GM23338 (cell line): ENCODE data around the gene ZNF513. TPM values are rescaled to one million over a fixed set of nuclear protein-coding genes. Genes with fewer than 3 reads are reported as not detected.
A peak's percentile ranks its signal among the peaks of the same experiment; 100 is the strongest.

ENCODE experiments used
- ATAC-seq: fragments of 200-7000 bp; cut with Tn5 transposase; 3 replicates; pipeline ENCODE4 v1.9.1; 2020
- DNase-seq: peaks from one replicate; pipeline ENCODE4 v3.0.0-alpha.2; 2015; ENCODE audit warnings: low spot score
- H2AFZ ChIP-seq: fragments of 200-600 bp; sonication (generic); 2 replicates; pipeline ENCODE4 v1.8.0; 2016; ENCODE audit warnings: antibody characterized with exemption, mild to moderate bottlenecking, moderate library complexity
- H3F3A ChIP-seq: fragments of 200-600 bp; sonication (generic); replicated peaks from 2 replicates; pipeline ENCODE4 v1.8.0; 2017; ENCODE audit warnings: antibody characterized with exemption, mixed run types, low read depth
- H3K27ac ChIP-seq: fragments of 200-600 bp; sonication (generic); 2 replicates; pipeline ENCODE4 v1.6.1; 2016; ENCODE audit warnings: low read depth
- H3K27me3 ChIP-seq: fragments of 200-600 bp; sonication (generic); 2 replicates; pipeline ENCODE4 v1.8.0; 2016; ENCODE audit warnings: mild to moderate bottlenecking, mixed run types, moderate library complexity; ENCODE audit not compliant: insufficient read depth
- H3K36me3 ChIP-seq: fragments of 200-600 bp; sonication (generic); 2 replicates; pipeline ENCODE4 v1.8.0; 2016; ENCODE audit warnings: mild to moderate bottlenecking; ENCODE audit not compliant: insufficient read depth
- H3K4me1 ChIP-seq: fragments of 200-600 bp; sonication (generic); 2 replicates; pipeline ENCODE4 v1.8.0; 2016; ENCODE audit warnings: mild to moderate bottlenecking, moderate library complexity; ENCODE audit not compliant: insufficient read depth
- H3K4me2 ChIP-seq: fragments of 200-600 bp; sonication (generic); 2 replicates; pipeline ENCODE4 v1.7.1; 2017; ENCODE audit warnings: mixed run types
- H3K4me3 ChIP-seq: fragments of 200-600 bp; sonication (generic); 2 replicates; pipeline ENCODE4 v1.6.1; 2016; ENCODE audit warnings: mixed run types
- H3K79me2 ChIP-seq: fragments of 200-600 bp; sonication (generic); replicated peaks from 2 replicates; pipeline ENCODE4 v1.8.0; 2017; ENCODE audit warnings: mild to moderate bottlenecking; ENCODE audit not compliant: insufficient read depth
- H3K9me2 ChIP-seq: fragments of 200-600 bp; sonication (generic); 2 replicates; pipeline ENCODE4 v1.8.0; 2017; ENCODE audit not compliant: insufficient read depth
- H4K20me1 ChIP-seq: fragments of 200-600 bp; sonication (generic); replicated peaks from 2 replicates; pipeline ENCODE4 v1.8.0; 2017; ENCODE audit warnings: mild to moderate bottlenecking; ENCODE audit not compliant: insufficient read depth
- H3K27ac Mint-ChIP-seq: 2 replicates; pipeline ENCODE4 v1.8.0; 2020; ENCODE audit warnings: inconsistent platforms, mild to moderate bottlenecking, moderate library complexity, mixed read lengths
- H3K27me3 Mint-ChIP-seq: 3 replicates; pipeline ENCODE4 v1.8.0; 2022; ENCODE audit warnings: low read depth, mild to moderate bottlenecking, moderate library complexity, mixed read lengths, inconsistent platforms; ENCODE audit not compliant: insufficient read depth, poor library complexity
- H3K36me3 Mint-ChIP-seq: 3 replicates; pipeline ENCODE4 v1.8.0; 2021; ENCODE audit warnings: low read depth, mild to moderate bottlenecking, inconsistent platforms, moderate library complexity, mixed read lengths
- H3K4me1 Mint-ChIP-seq: 3 replicates; pipeline ENCODE4 v1.8.0; 2020; ENCODE audit warnings: mild to moderate bottlenecking, inconsistent platforms, mixed read lengths
- H3K4me3 Mint-ChIP-seq: 3 replicates; pipeline ENCODE4 v1.8.0; 2021; ENCODE audit warnings: moderate library complexity, mild to moderate bottlenecking, inconsistent platforms, mixed read lengths
- H3K9me3 Mint-ChIP-seq: 3 replicates; pipeline ENCODE4 v1.8.0; 2020; ENCODE audit warnings: moderate library complexity, mild to moderate bottlenecking, inconsistent platforms, mixed read lengths
- CREB1 ChIP-seq: fragments of 250-450 bp; sonication (Bioruptor Pico); IDR thresholded peaks from 2 replicates; pipeline ENCODE4 v1.5.0; 2020; ENCODE audit warnings: low read depth, mild to moderate bottlenecking, moderate library complexity
- EZH2 ChIP-seq: fragments of 200-600 bp; sonication (generic); IDR thresholded peaks from one replicate; pipeline ENCODE4 v1.8.0; 2017; ENCODE audit warnings: antibody characterized with exemption, mild to moderate bottlenecking, low read depth; ENCODE audit not compliant: unreplicated experiment
- EZH2phosphoT487 ChIP-seq: fragments of 200-600 bp; sonication (generic); IDR thresholded peaks from one replicate; pipeline ENCODE4 v1.8.1; 2018; ENCODE audit warnings: antibody characterized with exemption; ENCODE audit not compliant: unreplicated experiment
- JUNB ChIP-seq: IDR thresholded peaks from one replicate; pipeline ENCODE4 v1.6.1; 2016; ENCODE audit warnings: antibody characterized with exemption; ENCODE audit not compliant: unreplicated experiment
- NANOG ChIP-seq: IDR thresholded peaks from 2 replicates; pipeline ENCODE4 v1.6.1; 2016; ENCODE audit warnings: antibody characterized with exemption, borderline replicate concordance
- POLR2AphosphoS5 ChIP-seq: IDR thresholded peaks from 2 replicates; pipeline ENCODE4 v1.6.1; 2016; ENCODE audit warnings: antibody characterized with exemption, low read depth
- STAT1 ChIP-seq: IDR thresholded peaks from one replicate; pipeline ENCODE4 v1.6.1; 2016; ENCODE audit warnings: antibody characterized with exemption; ENCODE audit not compliant: unreplicated experiment
- ZNF114 ChIP-seq: fragments of 250-450 bp; sonication (Bioruptor Pico); IDR thresholded peaks from 2 replicates; pipeline ENCODE4 v1.5.0; 2020; ENCODE audit warnings: mild to moderate bottlenecking, moderate library complexity
- ZNF331 ChIP-seq: fragments of 250-450 bp; sonication (Bioruptor Pico); IDR thresholded peaks from 2 replicates; pipeline ENCODE4 v1.5.0; 2020; ENCODE audit warnings: low read depth, mild to moderate bottlenecking, moderate library complexity
- polyA plus RNA-seq: library from polyadenylated mRNA; unstranded; fragments of >200 nt; fragmentation: Nextera tagmentation; extraction: Ambion mirVana; gene quantifications from 2 replicates; pipeline ENCODE4 v1.2.1, GENCODE V29; 2016
- total RNA-seq: library from RNA; depleted of rRNA; stranded (reverse); fragments of >200 nt; shearing (Covaris generic); gene quantifications from 2 replicates; pipeline ENCODE4 v1.2.3, GENCODE V29; 2014
- TF ChIP-seq, protein P1 (sequence below): IDR thresholded peaks from 2 replicates; pipeline ENCODE4 v1.6.1; 2016; ENCODE audit warnings: antibody characterized with exemption
- TF ChIP-seq, protein P2 (sequence below), 2 experiments: fragments of 200-600 bp in 1 of 2; sonication (generic) in 1 of 2; conservative IDR thresholded peaks; 2 replicates each; pipeline versions ENCODE4 v1.5.1 to v1.6.1; 2016 to 2017; ENCODE audit warnings: antibody characterized with exemption in 2 of 2, low read depth in 2 of 2, mild to moderate bottlenecking in 2 of 2, moderate library complexity in 1 of 2
- TF ChIP-seq, protein P3 (sequence below): IDR thresholded peaks from one replicate; pipeline ENCODE4 v1.6.1; 2018; ENCODE audit warnings: antibody characterized with exemption; ENCODE audit not compliant: unreplicated experiment

Gene ZNF513
- total and polyA plus RNA-seq, 2 experiments from 2014 or later: 10.4 to 13.2 TPM

DNA sequence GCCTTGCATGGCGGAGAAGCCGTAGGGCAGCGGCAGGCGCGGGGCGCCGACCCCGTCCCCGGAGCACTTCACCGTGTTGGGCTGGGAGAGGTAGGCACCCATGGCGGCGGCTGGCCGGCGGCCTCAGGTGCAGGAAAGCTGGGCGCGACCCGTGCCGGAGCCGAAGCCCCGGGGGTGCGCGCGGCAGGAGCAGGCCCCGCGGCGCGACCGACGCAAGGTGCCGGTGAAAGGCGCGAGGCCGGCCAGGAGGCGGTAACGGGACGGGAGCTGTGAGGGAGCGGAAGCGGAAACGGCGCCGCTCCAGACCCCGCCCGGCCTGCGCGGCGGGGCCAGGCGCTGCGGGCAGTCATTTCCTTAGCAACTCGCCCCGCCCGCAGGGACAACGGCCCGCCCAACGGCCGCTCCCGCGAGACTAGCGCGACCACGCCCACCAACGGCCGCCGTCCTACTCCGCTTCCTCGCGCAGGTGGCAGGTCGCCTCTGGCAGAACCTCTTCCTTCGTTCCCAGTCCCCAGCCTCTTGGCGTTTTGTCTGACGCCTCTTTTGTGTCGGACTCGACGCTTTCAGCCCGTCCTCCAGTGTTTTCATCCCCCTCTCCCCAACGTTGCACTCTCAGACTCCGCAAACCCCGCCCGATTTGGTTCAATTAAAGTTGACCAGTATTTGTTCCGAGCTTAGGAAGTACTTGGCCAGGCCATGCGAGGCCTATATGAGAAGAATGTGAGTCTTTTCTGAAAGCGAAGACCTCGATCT, 29.0 kb upstream of the ZNF513 start, which contains the start of gene PPM1G:
TSS of gene PPM1G (minus strand) at position 271 of the 753 bp plus-strand sequence. CDS start at position 102, 169 bp downstream.
- Histone ChIP-seq H3K79me2 (peaks cover 46% of the 10 kb centered on the region), H3K27me3 (no peaks in the 10 kb centered on the region), H3K4me3 (peak within 1 kb of the TSS; percentile 64), H3K9me2 (peaks cover 10% of the 10 kb centered on the region; the same call in 1 of the 2 replicates), H3K36me3 (0 out of 2 replicates have a peak, but pooled peaks cover 8% of the 10 kb centered on the region), H2AFZ (peak within 1 kb of the TSS; percentile 94), H3F3A (peaks cover 3% of the 10 kb centered on the region; the same call in 1 of the 2 replicates), H3K27ac (peak within 1 kb of the TSS; percentile 93), H3K4me2 (peak within 1 kb of the TSS; percentile 90), H4K20me1 (peaks cover 27% of the 10 kb centered on the region), H3K4me1 (peaks cover 23% of the 10 kb centered on the region; the same call in 1 of the 2 replicates)
- peak; percentile 93 for ATAC-seq
- Mint-ChIP-seq H3K27me3 (peaks cover 12% of the 10 kb centered on the region), H3K4me3 (peak within 1 kb of the TSS; percentile 87), H3K36me3 (peaks cover 28% of the 10 kb centered on the region), H3K4me1 (peaks cover 13% of the 10 kb centered on the region; the same call in 2 of the 3 replicates), H3K9me3 (peaks cover 5% of the 10 kb centered on the region; the same call in 1 of the 3 replicates), H3K27ac (peak within 1 kb of the TSS; percentile 91)
- DNase-seq: peak; percentile 97
- TF ChIP-seq POLR2AphosphoS5: peak; percentile 100
- 0 out of 2 replicates have a peak, but pooled peaks have one; percentile 1 for TF ChIP-seq CREB1 (CRISPR knock-in tag)
- TF ChIP-seq EZH2phosphoT487: no peak
- TF ChIP-seq, protein P1, sequence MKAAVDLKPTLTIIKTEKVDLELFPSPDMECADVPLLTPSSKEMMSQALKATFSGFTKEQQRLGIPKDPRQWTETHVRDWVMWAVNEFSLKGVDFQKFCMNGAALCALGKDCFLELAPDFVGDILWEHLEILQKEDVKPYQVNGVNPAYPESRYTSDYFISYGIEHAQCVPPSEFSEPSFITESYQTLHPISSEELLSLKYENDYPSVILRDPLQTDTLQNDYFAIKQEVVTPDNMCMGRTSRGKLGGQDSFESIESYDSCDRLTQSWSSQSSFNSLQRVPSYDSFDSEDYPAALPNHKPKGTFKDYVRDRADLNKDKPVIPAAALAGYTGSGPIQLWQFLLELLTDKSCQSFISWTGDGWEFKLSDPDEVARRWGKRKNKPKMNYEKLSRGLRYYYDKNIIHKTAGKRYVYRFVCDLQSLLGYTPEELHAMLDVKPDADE: peak; percentile 69

DNA sequence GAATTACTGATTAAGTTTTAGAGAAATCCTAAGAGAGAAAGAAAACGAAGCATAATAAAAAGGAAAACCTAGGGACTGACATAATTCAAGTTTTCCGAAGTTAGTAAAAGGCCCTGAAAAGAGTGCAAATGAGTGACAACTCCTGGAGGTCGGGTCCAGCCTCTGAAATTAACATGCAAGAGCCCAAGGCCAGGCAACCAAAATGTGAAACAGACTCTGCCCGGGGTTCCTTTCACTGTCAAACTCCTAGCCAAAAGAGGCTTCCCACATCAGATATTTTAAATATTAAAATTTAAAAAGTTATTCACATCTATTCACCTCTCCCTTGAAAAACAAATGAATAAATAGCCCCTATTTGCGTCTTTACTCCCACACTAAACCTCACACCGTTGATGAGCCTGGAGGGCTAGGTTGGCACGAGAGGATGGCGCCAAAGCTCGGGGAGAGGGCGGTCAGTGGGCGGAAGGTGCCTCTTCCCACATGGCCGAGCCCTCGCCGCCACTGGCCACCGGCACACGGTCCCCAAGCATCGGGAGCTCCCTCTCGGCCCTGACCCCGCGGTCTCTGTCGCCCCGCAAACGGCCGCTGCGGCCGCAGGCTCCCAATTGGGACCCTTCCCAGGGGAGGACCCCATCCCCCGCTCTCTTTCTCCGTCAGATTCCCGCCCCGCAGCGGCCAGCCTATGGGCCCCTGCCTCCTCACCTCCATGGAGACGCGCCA, 28.2 kb upstream of the ZNF513 start:
- Histone ChIP-seq H3K27me3 (no peaks in the 10 kb centered on the region), H2AFZ (peak overlapping the region; percentile 72; the same call in 1 of the 2 replicates)
- TF ChIP-seq POLR2AphosphoS5 (no peak), EZH2phosphoT487 (no peak), ZNF331 (CRISPR knock-in tag) (no peak), STAT1 (no peak), CREB1 (CRISPR knock-in tag) (no peak), ZNF114 (no peak), EZH2 (no peak), JUNB (no peak), NANOG (no peak)
- TF ChIP-seq, protein P2, sequence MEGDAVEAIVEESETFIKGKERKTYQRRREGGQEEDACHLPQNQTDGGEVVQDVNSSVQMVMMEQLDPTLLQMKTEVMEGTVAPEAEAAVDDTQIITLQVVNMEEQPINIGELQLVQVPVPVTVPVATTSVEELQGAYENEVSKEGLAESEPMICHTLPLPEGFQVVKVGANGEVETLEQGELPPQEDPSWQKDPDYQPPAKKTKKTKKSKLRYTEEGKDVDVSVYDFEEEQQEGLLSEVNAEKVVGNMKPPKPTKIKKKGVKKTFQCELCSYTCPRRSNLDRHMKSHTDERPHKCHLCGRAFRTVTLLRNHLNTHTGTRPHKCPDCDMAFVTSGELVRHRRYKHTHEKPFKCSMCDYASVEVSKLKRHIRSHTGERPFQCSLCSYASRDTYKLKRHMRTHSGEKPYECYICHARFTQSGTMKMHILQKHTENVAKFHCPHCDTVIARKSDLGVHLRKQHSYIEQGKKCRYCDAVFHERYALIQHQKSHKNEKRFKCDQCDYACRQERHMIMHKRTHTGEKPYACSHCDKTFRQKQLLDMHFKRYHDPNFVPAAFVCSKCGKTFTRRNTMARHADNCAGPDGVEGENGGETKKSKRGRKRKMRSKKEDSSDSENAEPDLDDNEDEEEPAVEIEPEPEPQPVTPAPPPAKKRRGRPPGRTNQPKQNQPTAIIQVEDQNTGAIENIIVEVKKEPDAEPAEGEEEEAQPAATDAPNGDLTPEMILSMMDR (conservative IDR thresholded peaks at IDR 0.05; ENCODE audit: low read depth in 2 of 2): no peak
- TF ChIP-seq, protein P3, sequence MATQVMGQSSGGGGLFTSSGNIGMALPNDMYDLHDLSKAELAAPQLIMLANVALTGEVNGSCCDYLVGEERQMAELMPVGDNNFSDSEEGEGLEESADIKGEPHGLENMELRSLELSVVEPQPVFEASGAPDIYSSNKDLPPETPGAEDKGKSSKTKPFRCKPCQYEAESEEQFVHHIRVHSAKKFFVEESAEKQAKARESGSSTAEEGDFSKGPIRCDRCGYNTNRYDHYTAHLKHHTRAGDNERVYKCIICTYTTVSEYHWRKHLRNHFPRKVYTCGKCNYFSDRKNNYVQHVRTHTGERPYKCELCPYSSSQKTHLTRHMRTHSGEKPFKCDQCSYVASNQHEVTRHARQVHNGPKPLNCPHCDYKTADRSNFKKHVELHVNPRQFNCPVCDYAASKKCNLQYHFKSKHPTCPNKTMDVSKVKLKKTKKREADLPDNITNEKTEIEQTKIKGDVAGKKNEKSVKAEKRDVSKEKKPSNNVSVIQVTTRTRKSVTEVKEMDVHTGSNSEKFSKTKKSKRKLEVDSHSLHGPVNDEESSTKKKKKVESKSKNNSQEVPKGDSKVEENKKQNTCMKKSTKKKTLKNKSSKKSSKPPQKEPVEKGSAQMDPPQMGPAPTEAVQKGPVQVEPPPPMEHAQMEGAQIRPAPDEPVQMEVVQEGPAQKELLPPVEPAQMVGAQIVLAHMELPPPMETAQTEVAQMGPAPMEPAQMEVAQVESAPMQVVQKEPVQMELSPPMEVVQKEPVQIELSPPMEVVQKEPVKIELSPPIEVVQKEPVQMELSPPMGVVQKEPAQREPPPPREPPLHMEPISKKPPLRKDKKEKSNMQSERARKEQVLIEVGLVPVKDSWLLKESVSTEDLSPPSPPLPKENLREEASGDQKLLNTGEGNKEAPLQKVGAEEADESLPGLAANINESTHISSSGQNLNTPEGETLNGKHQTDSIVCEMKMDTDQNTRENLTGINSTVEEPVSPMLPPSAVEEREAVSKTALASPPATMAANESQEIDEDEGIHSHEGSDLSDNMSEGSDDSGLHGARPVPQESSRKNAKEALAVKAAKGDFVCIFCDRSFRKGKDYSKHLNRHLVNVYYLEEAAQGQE: no peak
- TF ChIP-seq, protein P1: no peak

More for the DNA sequence above, 28.2 kb upstream of the ZNF513 start:
- peak; percentile 66 for DNase-seq
- peak overlapping the region; percentile 91 for H3K27ac ChIP-seq
- H3K4me3 ChIP-seq: peak overlapping the region; percentile 64
- peaks cover 54% of the 10 kb centered on the region for H3K79me2 ChIP-seq
- ATAC-seq: peak; percentile 67
- peaks cover 33% of the 10 kb centered on the region for H4K20me1 ChIP-seq
- H3K36me3 Mint-ChIP-seq: peaks cover 34% of the 10 kb centered on the region
- H3K27me3 Mint-ChIP-seq: peaks cover 12% of the 10 kb centered on the region
- H3K4me3 Mint-ChIP-seq: peak overlapping the region; percentile 87
- H3K9me2 ChIP-seq: peaks cover 10% of the 10 kb centered on the region; the same call in 1 of the 2 replicates
- H3F3A ChIP-seq: peaks cover 3% of the 10 kb centered on the region; the same call in 1 of the 2 replicates
- H3K4me1 Mint-ChIP-seq: peaks cover 13% of the 10 kb centered on the region; the same call in 2 of the 3 replicates
- H3K27ac Mint-ChIP-seq: peak overlapping the region; percentile 31; the same call in 1 of the 2 replicates
- H3K36me3 ChIP-seq: 0 out of 2 replicates have a peak, but pooled peaks cover 8% of the 10 kb centered on the region
- H3K4me2 ChIP-seq: peak overlapping the region; percentile 90
- H3K9me3 Mint-ChIP-seq: peaks cover 5% of the 10 kb centered on the region; the same call in 1 of the 3 replicates
- H3K4me1 ChIP-seq: peaks cover 23% of the 10 kb centered on the region; the same call in 1 of the 2 replicates
